Ovary (tissue), 10 donors: ENCODE data around the gene TEDDM1. TPM values are rescaled to one million over a fixed set of nuclear protein-coding genes. Genes with fewer than 3 reads are reported as not detected.
"Not testable (repeated sequence)": the region's sequence is repeated elsewhere in the genome, so short reads cannot be mapped to it uniquely, and the experiment has no call there.

Experiments
- DNase-seq, 5 donors: peaks; one replicate each; pipeline ENCODE4 v3.0.0-alpha.2; 2019 to 2020
- H3K27ac ChIP-seq, 2 donors: fragments of 200-600 bp; one replicate each; pipeline versions ENCODE4 v1.5.1 to v1.8.0; 2019 to 2022
- H3K27me3 ChIP-seq: fragments of 200-600 bp; one replicate; pipeline ENCODE4 v1.8.0; 2022
- H3K36me3 ChIP-seq: fragments of 200-600 bp; sonication (generic); one replicate; pipeline ENCODE4 v1.5.1; 2019
- H3K4me1 ChIP-seq: one replicate; pipeline ENCODE4 v1.8.1; 2013; ENCODE audit warnings: mild to moderate bottlenecking, moderate library complexity; ENCODE audit not compliant: insufficient read depth
- H3K4me3 ChIP-seq: fragments of 200-600 bp; sonication (generic); one replicate; pipeline ENCODE4 v1.5.1; 2017
- H3K9me3 ChIP-seq, 2 donors: fragments of 200-600 bp in 1 of 2; sonication (generic) in 1 of 2; one replicate each; pipeline versions ENCODE4 v1.5.1 to v1.8.1; 2013 to 2019; ENCODE audit warnings: mild to moderate bottlenecking in 1 of 2, moderate library complexity in 1 of 2
- EP300 ChIP-seq: sonication (generic); formaldehyde crosslinking; IDR thresholded peaks from one replicate; pipeline ENCODE4 v1.6.1; 2017; ENCODE audit warnings: antibody characterized with exemption
- POLR2A ChIP-seq: fragments of 450-650 bp; IDR thresholded peaks from one replicate; pipeline ENCODE4 v1.6.1; 2017; ENCODE audit warnings: antibody characterized with exemption, mild to moderate bottlenecking, moderate library complexity
- WGBS, 3 donors: extraction: QIAGEN DNeasy Blood & Tissue Kit in 1 of 3; methylation state at CpG; one replicate each; pipeline versions ENCODE4 v1.1.5 to v1.1.7; 2013 to 2017; 5-methylcytosine and 5-hydroxymethylcytosine counted together
- intact Hi-C, 4 donors: fragments of 100-400 bp; cut with DNase I; formaldehyde crosslinking; loops; one replicate each; pipeline versions ENCODE4 v1.11.0 to v1.15.1; 2022 to 2023
- long read RNA-seq, 3 donors: library from polyadenylated mRNA in 2 of 3; unstranded in 2 of 3; transcript quantifications; one replicate each; pipeline ENCODE4 v2.0.0 and lab custom pipeline, GENCODE V29; 2021 to 2026
- polyA plus RNA-seq, 2 donors: library from polyadenylated mRNA; stranded (reverse); fragments of 200-250 nt in 1 of 2; fragments of 350-450 nt in 1 of 2; fragmentation: Illumina TruSeq in 1 of 2; extraction: RNeasy Lipid Tissue Mini Kit (QIAGEN cat#74804) in 1 of 2; gene quantifications; one replicate each; pipeline ENCODE4 v1.2.3, GENCODE V29; 2013 to 2014
- total RNA-seq, 7 donors: library from RNA; depleted of rRNA in 2 of 7; stranded (reverse); fragments of >200 nt in 2 of 7; fragmentation: NEBNext Ultra II Directional in 3 of 7; extraction: Animal tissue kit (Norgen Biotek cat#: 25700) in 3 of 7; gene quantifications; one replicate each; pipeline versions ENCODE4 v1.1.0 to v1.2.4, GENCODE V29; 2016 to 2023
- TF ChIP-seq, protein P1 (sequence below), 3 donors: fragments of 450-650 bp in 2 of 3; fragments of 200-600 bp in 1 of 3; IDR thresholded peaks; one replicate each; pipeline versions ENCODE4 v1.5.1 to v1.8.0; 2016 to 2022; ENCODE audit warnings: antibody characterized with exemption in 3 of 3, mild to moderate bottlenecking in 1 of 3
- donor health status: DM: no; HTN: no; CAD: no; lungs with moderate emphysema.
- donor health status: DM: no; HTN: no; CAD: no.
- donor health status: Bipolar disorder and iron deficiency.
- donor health status: DM: yes; HTN: yes; CAD: no.
- donor health status: DM: no; HTN: no; CAD: no.
- donor health status: DM: yes; HTN: yes; CAD: no.

TEDDM1 gene, protein sequence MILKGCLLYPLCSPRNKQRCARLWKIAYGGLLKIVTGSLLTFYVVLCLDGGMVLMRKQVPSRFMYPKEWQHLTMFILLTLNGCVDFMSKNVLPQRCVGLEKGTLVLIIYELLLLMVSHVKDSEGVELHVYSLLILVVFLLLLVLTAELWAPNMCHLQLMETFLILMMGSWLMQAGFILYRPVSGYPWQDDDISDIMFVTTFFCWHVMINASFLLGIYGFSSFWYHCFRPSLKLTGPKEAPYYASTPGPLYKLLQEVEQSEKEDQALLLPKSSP
- total RNA-seq (not detected), polyA plus RNA-seq (under 1 TPM in 1 of 2 donors, not detected in 1; 0.58 TPM)
- long read RNA-seq, donor 1, result 0 reads
- long read RNA-seq, donor 2, partial matches to known transcripts, result 0 of 1 reads
- long read RNA-seq, donor 2, other reads (novel, unspliced or antisense), result 0 of 1 reads
- long read RNA-seq, donor 3, result 0 reads

DNA sequence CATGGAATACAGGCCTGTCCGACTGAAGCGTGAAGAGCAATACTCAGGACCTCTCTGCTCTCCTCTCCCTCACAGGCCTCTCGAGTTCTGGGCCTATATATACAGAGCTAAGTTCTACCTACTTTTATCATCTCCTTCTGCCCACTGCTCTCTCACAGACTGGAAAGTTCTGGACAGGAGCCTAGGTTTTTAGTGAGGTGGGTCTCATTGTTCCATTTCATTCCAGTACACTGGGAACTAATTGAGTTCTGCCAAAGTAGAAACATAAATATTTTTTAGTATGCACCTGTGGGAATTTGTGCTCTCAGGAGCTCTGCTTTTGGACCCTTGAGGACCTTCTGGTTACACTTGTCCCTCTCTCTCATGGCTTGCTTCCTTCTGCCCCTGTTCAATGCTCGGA, at the start of gene TEDDM1:
Gene TEDDM1, minus strand, starts transcription at position 101 of the 400 bp plus-strand sequence. CDS start 182 bp downstream, outside the sequence.
- H3K36me3 ChIP-seq, result no peaks in the 10 kb centered on the region
- peaks cover 1% of the 10 kb centered on the region for H3K4me1 ChIP-seq
- no peak within 1 kb of the TSS for H3K4me3 ChIP-seq
- H3K27ac ChIP-seq, result no peak within 1 kb of the TSS
- intact Hi-C loops, result loop anchor here in 1 of 4 donors (10.0 kb wide), 1 partner anchor 184 kb away; the partner anchor contains the start of gene RNASEL
- TF ChIP-seq EP300 (no peak), POLR2A (no peak)
- TF ChIP-seq, protein P1, sequence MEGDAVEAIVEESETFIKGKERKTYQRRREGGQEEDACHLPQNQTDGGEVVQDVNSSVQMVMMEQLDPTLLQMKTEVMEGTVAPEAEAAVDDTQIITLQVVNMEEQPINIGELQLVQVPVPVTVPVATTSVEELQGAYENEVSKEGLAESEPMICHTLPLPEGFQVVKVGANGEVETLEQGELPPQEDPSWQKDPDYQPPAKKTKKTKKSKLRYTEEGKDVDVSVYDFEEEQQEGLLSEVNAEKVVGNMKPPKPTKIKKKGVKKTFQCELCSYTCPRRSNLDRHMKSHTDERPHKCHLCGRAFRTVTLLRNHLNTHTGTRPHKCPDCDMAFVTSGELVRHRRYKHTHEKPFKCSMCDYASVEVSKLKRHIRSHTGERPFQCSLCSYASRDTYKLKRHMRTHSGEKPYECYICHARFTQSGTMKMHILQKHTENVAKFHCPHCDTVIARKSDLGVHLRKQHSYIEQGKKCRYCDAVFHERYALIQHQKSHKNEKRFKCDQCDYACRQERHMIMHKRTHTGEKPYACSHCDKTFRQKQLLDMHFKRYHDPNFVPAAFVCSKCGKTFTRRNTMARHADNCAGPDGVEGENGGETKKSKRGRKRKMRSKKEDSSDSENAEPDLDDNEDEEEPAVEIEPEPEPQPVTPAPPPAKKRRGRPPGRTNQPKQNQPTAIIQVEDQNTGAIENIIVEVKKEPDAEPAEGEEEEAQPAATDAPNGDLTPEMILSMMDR (IDR thresholded peaks at IDR 0.05), result no peak
- H3K27me3 ChIP-seq, result no peaks in the 10 kb centered on the region
- WGBS, 3 donors, result 94 to 96% (median 95%) methylated on average over 4 of the region's 4 CpGs
- no peaks in the 10 kb centered on the region for H3K9me3 ChIP-seq
- no peak for DNase-seq

DNA sequence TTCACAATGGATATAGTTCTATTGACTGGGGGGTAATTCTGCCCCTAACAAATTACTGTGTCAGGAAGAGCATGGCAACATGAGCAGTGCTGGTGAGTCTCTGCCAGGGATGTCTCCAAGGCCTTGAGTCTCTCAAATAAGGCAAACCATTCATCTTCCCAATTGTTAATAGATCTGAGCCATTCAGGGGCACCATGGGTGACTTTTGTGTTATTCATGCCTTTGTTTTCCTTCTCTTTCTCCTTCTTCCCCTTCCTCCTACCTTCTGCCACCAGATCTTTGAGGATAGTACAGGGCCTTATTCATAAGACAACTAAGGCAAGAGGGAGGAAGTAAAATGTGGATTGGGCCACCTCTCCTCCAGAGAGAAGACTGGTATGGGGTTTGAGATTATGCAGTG, 49.6 kb upstream of the TEDDM1 start, which contains the start of gene RGSL1:
Gene RGSL1, plus strand, starts transcription at position 60 of the 400 bp plus-strand sequence. Its CDS starts 20 bp downstream, at position 80.
- DNase-seq, result no peak
- Histone ChIP-seq H3K9me3 (no peaks in the 10 kb centered on the region), H3K27ac (no peak within 1 kb of the TSS), H3K27me3 (no peaks in the 10 kb centered on the region), H3K4me1 (no peaks in the 10 kb centered on the region), H3K4me3 (no peak within 1 kb of the TSS), H3K36me3 (no peaks in the 10 kb centered on the region)
- intact Hi-C loops, result no loop called here
- TF ChIP-seq, protein P1 (IDR thresholded peaks at IDR 0.05), result no peak
- TF ChIP-seq POLR2A, result no peak
- TF ChIP-seq EP300, result no peak

DNA sequence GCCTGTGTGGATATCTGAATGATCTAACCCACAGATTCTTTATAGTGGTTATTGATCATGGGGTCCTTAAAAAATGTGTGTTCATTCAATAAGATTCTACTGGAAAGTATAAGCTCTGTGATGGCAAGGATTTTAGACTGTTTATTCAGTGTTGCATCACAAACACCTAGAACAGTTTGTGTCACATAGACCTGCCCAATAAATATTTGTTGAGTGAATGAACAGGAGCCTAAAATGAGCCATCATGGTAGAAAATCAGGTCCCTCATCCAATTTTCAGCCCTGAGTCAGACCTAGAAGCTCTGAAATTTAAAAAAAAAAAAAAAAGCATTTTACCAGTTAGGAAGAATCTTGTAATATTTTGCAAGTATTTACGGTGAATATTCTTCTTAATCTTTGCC, 47.2 kb upstream of the TEDDM1 start:
- no peak overlapping the region for H3K4me3 ChIP-seq
- 75 to 86% (median 77%) methylated on average over 1 of the region's 1 CpG for WGBS, 3 donors
- H3K4me1 ChIP-seq, result no peaks in the 10 kb centered on the region
- H3K27ac ChIP-seq, result no peak overlapping the region
- H3K27me3 ChIP-seq, result no peaks in the 10 kb centered on the region
- TF ChIP-seq POLR2A (no peak), EP300 (no peak)
- TF ChIP-seq, protein P1 (IDR thresholded peaks at IDR 0.05), result no peak
- H3K9me3 ChIP-seq, result no peaks in the 10 kb centered on the region
- no peaks in the 10 kb centered on the region for H3K36me3 ChIP-seq
- no peak for DNase-seq
- intact Hi-C loops, result no loop called here

DNA sequence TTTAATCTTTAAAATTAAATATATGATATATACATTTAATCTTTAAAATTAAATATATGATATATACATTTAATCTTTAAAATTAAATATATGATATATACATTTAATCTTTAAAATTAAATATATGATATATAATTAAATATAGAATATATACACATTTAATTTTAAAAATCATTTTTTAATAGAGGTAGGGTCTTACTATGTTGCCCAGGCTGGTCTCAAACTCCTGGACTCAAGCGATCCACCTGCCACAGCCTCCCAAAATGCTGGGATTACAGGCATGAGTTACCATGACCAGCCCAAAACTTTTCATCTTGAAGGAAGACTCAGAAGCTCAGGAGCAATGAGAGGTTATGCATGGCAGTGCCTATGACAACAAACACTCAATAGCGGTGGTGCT, 46.7 kb upstream of the TEDDM1 start:
- H3K36me3 ChIP-seq, H3K27me3 ChIP-seq, H3K27ac ChIP-seq, DNase-seq, H3K4me1 ChIP-seq, H3K4me3 ChIP-seq, H3K9me3 ChIP-seq, intact Hi-C loops: not testable (repeated sequence)
- 97 to 99% (median 97%) methylated on average over 2 of the region's 2 CpGs for WGBS, 3 donors

DNA sequence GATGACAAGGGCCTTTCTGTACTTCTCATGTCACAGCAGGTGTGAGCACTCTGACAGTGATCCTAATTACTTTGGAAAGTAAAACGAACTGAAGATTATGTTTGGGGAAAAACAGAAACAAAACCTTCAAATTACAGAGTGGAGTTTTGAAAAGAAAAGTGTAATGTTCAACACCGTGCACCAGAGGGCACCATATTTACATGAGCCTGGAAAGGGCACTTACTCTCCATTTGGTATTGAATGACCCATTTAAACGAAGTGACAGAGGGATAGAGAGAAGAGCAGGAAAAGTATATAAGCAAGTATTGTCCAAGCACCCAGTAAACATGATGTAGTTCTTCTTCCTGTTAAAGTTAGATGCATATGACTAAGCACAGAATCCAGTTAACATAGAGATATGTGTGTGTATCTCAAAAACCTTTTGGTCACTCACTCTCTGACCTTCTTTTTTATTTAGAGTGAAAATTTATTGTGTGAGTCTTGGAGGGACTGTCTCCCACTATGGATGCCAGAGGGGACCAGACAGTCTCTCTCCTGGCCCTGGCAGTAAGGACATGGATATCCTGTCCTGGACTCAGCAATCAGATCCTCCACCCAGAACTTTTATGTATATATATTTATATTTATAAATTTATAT, 45.7 kb upstream of the TEDDM1 start:
- Histone ChIP-seq H3K36me3 (no peaks in the 10 kb centered on the region), H3K27ac (no peak overlapping the region), H3K9me3 (no peaks in the 10 kb centered on the region), H3K4me3 (no peak overlapping the region), H3K27me3 (no peaks in the 10 kb centered on the region), H3K4me1 (no peaks in the 10 kb centered on the region)
- no peak for DNase-seq
- intact Hi-C loops, result no loop called here
- TF ChIP-seq EP300, result no peak
- TF ChIP-seq, protein P1 (IDR thresholded peaks at IDR 0.05), result no peak
- TF ChIP-seq POLR2A, result no peak
- 2 to 6% (median 5%) methylated on average over 3 of the region's 3 CpGs for WGBS, 3 donors
